Measurements from ENCODE around the gene CCDC83.

DNA sequence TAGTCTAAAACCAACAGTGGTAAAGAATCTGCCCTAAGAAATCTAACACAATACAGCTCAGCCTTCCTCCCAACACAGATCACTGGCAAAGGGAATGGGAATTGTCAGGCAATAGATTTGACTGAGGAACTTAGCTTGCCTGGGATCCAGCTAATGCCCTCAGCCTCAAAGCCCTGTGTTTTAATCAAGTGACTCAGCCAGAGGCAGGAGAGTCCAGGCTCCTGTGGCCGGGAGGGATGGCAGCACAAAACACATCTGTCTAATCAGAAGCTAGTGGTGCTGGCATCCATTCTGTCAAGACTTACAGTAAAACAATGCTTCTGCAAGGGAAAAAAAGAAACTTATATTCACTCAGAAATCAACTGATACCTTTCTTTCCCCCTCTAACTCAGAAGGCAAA is 49.8 kb upstream of the CCDC83 start:
- TF ChIP-seq, protein P1, sequence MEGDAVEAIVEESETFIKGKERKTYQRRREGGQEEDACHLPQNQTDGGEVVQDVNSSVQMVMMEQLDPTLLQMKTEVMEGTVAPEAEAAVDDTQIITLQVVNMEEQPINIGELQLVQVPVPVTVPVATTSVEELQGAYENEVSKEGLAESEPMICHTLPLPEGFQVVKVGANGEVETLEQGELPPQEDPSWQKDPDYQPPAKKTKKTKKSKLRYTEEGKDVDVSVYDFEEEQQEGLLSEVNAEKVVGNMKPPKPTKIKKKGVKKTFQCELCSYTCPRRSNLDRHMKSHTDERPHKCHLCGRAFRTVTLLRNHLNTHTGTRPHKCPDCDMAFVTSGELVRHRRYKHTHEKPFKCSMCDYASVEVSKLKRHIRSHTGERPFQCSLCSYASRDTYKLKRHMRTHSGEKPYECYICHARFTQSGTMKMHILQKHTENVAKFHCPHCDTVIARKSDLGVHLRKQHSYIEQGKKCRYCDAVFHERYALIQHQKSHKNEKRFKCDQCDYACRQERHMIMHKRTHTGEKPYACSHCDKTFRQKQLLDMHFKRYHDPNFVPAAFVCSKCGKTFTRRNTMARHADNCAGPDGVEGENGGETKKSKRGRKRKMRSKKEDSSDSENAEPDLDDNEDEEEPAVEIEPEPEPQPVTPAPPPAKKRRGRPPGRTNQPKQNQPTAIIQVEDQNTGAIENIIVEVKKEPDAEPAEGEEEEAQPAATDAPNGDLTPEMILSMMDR (IDR thresholded peaks at IDR 0.05), result no peak
- TF ChIP-seq POLR2A (IDR thresholded peaks at IDR 0.05), result no peak

Data from lower leg skin (tissue), 3 donors.